ENCODE measurements around the gene FAM234A.
A peak's percentile ranks its signal among the peaks of the same experiment; 100 is the strongest.
"Not testable (repeated sequence)": the region's sequence is repeated elsewhere in the genome, so short reads cannot be mapped to it uniquely, and the experiment has no call there.

The FAM234A gene

DNA sequence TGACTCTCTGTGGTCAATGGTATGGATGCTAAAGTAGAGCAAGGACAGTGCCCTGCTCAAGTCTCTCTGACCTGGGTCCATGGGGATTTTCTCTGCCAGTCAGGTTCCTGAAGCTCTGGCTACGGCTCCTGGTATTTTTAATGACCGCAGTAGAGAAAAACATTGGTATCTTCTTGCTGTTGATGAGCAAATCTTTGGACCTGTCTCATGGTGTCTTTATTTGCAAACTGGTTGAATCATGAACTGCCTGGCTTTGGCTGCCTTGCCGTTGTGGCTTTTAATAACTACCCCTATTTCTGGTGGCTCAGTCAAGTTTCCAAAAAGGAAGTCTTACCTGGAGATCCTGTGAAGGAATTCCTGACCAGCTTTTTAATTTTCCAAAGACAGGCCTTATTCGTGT lies 8.7 kb downstream of the FAM234A start:
- DNase-seq (ENCODE audit: low spot score in 2 of 2) (no peak), ATAC-seq (replicated peaks; ENCODE audit: extremely low read depth, poor library complexity, severe bottlenecking) (no peak)
- Mint-ChIP-seq H3K27me3 (no peaks in the 10 kb centered on the region), H3K36me3 (ENCODE audit: insufficient read depth) (peaks cover 4% of the 10 kb centered on the region), H3K4me1 (peaks cover 5% of the 10 kb centered on the region), H3K9me3 (no peaks in the 10 kb centered on the region), H3K4me3 (no peak overlapping the region), H3K27ac (ENCODE audit: low read depth) (no peak overlapping the region)

DNA sequence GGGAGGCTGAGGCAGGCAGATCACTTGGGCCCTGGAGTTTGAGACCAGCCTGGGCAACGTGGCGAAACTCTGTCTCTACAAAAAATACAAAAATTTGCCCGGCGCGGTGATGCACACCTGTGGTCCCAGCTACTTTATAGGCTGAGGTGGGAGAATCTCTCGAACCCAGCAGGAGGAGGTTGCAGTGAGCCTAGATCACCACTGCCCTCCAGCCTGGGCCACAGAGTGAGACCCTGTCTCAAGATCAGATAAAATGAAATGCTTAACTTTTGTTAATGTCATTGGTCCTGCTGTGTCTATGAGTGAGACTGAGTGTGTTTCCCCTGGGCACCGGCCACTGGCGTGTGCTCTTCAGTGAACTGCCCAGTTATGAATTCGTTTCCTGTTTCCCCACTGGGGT lies 10.5 kb downstream of the FAM234A start:
- no peaks in the 10 kb centered on the region for H3K9me3 Mint-ChIP-seq
- H3K27me3 Mint-ChIP-seq: no peaks in the 10 kb centered on the region
- H3K4me3 Mint-ChIP-seq: no peak overlapping the region
- ATAC-seq (replicated peaks; ENCODE audit: extremely low read depth, poor library complexity, severe bottlenecking) (no peak), DNase-seq (ENCODE audit: low spot score in 2 of 2) (no peak)
- peaks cover 5% of the 10 kb centered on the region for H3K36me3 Mint-ChIP-seq (ENCODE audit: insufficient read depth)
- H3K27ac Mint-ChIP-seq (ENCODE audit: low read depth): no peak overlapping the region
- H3K4me1 Mint-ChIP-seq: no peaks in the 10 kb centered on the region

DNA sequence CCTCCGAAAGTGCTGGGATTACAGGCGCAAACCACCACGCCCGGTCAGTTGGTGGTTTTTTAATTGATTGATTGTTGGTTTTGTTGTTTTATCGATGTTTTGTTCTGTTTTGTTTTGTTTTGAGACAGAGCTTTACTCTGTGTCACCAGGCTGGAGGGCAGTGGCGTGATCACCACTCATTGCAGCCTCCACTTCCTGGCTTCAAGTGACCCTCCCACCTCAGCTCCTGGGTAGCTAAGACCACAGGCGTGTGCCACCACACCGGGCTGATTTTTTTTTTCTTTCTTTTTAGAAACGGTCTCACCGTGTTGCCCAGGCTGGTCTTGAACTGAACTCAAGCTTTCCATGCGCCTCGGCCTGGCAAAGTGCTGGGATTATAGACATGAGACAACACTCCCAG lies 12.4 kb downstream of the FAM234A start:
- peaks cover 5% of the 10 kb centered on the region for H3K36me3 Mint-ChIP-seq (ENCODE audit: insufficient read depth)

DNA sequence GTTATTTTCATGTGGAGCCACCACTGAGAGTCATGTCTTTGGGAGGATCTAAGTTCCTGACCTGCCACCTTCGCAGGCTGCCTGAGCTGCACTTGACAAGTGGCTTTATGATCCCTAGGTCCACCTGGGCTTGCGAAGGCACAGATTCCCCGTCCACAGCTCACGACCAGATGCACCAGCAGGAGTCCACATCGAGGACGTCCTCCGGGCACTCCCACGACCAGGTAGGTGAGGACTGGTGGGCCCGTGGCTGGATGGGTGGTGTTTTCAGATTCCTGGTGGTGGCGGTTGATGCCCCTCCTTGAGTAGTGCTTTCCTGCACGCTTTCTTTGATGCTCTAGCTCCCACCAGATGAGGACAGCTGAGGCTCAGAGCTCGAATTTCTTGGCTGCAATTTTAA lies 14.8 kb downstream of the FAM234A start:
- Mint-ChIP-seq H3K27me3 (no peaks in the 10 kb centered on the region), H3K36me3 (ENCODE audit: insufficient read depth) (peaks cover 4% of the 10 kb centered on the region), H3K9me3 (no peaks in the 10 kb centered on the region), H3K4me3 (no peak overlapping the region), H3K4me1 (peaks cover 9% of the 10 kb centered on the region), H3K27ac (ENCODE audit: low read depth) (no peak overlapping the region)
- ATAC-seq (replicated peaks; ENCODE audit: extremely low read depth, poor library complexity, severe bottlenecking) (no peak), DNase-seq (ENCODE audit: low spot score in 2 of 2) (no peak)

More for the DNA sequence above, 12.4 kb downstream of the FAM234A start:
- ATAC-seq (replicated peaks; ENCODE audit: extremely low read depth, poor library complexity, severe bottlenecking) (no peak), DNase-seq (ENCODE audit: low spot score in 2 of 2) (no peak)
- no peaks in the 10 kb centered on the region for H3K9me3 Mint-ChIP-seq
- H3K4me1 Mint-ChIP-seq: no peaks in the 10 kb centered on the region
- H3K4me3 Mint-ChIP-seq: no peak overlapping the region
- no peak overlapping the region for H3K27ac Mint-ChIP-seq (ENCODE audit: low read depth)
- H3K27me3 Mint-ChIP-seq: no peaks in the 10 kb centered on the region

DNA sequence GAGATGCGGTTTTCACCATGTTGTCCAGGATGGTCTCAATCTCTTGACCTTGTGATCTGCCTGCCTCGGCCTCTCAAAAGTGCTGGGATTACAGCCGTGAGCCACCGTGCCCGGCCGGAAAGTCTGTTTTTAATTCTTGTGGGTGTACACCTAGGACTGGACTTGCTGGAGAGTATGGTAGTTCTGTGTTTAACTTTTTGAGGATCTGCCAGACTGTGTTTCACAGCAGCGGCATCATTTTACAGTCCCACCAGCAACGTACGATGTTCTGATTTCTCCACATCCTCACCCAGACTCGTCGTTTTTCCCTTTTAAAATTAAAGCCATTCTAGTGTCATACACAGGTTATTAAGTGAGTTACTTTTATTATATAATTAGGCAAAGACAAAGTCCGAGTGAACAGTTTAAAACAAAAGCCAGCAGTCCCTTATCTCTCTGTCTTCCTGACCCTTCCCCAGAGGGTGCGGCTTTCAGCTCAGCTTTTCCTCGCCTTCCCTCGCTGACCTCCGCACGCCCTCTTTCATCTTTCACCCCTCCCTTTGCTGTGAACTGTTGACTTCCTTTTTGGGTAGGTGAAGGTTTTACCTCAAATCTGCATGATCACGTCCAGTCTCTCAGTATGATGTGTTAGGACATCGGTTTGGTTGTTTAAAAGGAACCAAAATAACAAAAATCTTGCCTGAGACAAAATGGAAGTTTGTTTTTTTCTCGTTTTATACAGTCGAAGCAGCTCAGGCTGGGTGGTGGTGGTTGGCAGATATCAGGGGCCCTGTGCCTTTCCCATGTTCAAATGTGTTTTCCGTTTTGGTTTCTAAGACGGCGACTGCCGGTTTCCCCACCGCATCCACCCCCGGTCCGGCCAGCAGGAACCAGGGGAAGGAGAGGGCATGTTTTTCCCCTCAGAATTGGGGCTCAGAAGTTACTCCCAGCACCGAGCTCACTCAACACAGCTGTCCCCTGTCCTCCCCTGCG lies 18.0 kb downstream of the FAM234A start:
- peaks cover 12% of the 10 kb centered on the region for H3K36me3 Mint-ChIP-seq (ENCODE audit: insufficient read depth)
- peak overlapping the region; percentile 77 for H3K4me3 Mint-ChIP-seq
- H3K27ac Mint-ChIP-seq (ENCODE audit: low read depth): peak overlapping the region; percentile 86
- no peaks in the 10 kb centered on the region for H3K9me3 Mint-ChIP-seq
- DNase-seq (ENCODE audit: low spot score in 2 of 2) (no peak), ATAC-seq (replicated peaks; ENCODE audit: extremely low read depth, poor library complexity, severe bottlenecking) (peak; percentile 72)
- peaks cover 15% of the 10 kb centered on the region for H3K4me1 Mint-ChIP-seq
- H3K27me3 Mint-ChIP-seq: no peaks in the 10 kb centered on the region

DNA sequence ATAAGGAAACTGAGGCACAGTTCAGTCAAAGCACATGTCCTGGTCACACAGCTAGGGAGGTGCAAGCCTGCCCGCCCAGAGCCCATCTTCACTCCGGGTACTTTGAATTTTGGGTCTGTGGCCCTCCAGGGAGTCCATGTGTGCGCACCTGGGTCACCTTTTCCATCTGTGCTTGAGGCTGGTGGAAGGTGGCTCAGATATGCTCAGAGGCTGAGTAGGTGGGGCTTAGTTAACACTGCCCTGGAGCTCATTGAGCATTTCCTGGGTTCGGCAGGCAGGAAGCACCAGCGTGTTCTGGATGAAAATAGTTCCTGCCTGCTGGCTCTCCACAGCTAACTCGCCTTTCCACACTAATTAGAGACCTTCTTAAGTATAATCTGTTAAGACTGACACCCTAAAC lies 19.2 kb downstream of the FAM234A start:
- Mint-ChIP-seq H3K27ac (ENCODE audit: low read depth) (no peak overlapping the region), H3K4me1 (peaks cover 15% of the 10 kb centered on the region), H3K9me3 (no peaks in the 10 kb centered on the region), H3K27me3 (no peaks in the 10 kb centered on the region), H3K36me3 (ENCODE audit: insufficient read depth) (peaks cover 12% of the 10 kb centered on the region), H3K4me3 (peak overlapping the region; percentile 77)
- ATAC-seq (replicated peaks; ENCODE audit: extremely low read depth, poor library complexity, severe bottlenecking) (no peak), DNase-seq (ENCODE audit: low spot score in 2 of 2) (no peak)

DNA sequence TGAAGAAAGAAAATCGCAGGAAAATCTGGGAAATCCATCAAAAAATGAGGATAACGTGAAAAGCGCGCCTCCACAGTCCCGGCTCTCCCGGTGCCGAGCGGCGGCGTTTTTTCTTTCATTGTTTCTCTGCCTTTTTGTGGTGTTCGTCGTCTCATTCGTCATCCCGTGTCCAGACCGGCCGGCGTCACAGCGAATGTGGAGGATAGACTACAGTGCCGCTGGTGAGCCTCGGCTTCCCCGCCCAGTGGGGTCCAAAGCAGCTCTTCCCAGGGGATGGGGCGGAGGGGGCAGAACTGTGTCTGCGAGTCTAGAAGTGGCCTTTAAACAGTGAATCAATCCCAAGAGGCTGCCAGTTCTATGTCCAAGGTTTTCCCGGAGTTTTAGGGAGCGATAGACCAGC lies 19.8 kb downstream of the FAM234A start:
- Mint-ChIP-seq H3K36me3 (ENCODE audit: insufficient read depth) (peaks cover 14% of the 10 kb centered on the region), H3K4me3 (no peak overlapping the region), H3K9me3 (no peaks in the 10 kb centered on the region), H3K27ac (ENCODE audit: low read depth) (no peak overlapping the region), H3K4me1 (peaks cover 15% of the 10 kb centered on the region), H3K27me3 (no peaks in the 10 kb centered on the region)
- ATAC-seq (replicated peaks; ENCODE audit: extremely low read depth, poor library complexity, severe bottlenecking) (no peak), DNase-seq (ENCODE audit: low spot score in 2 of 2) (no peak)

DNA sequence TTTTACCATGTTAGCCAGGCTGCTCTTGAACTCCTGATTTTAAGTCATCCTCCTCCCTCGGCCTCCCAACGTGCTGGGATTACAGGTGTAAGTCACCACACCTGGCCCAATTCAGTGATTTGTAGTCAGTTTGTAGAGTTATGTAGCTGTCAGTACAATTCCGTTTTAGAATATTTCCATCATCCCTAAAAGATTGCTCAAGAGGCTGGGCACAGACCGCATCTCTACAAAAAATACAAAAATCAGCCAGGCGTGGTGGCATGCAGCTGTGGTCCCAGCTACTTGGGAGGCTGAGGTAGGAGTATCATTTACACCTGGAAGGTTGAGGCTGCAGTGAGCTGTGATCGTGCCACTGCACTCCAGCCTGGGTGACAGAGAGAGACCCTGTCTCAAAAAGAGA lies 20.6 kb downstream of the FAM234A start:
- Mint-ChIP-seq H3K9me3 (no peaks in the 10 kb centered on the region), H3K27me3 (no peaks in the 10 kb centered on the region), H3K4me3 (no peak overlapping the region), H3K27ac (ENCODE audit: low read depth) (no peak overlapping the region), H3K36me3 (ENCODE audit: insufficient read depth) (peaks cover 14% of the 10 kb centered on the region), H3K4me1 (peaks cover 15% of the 10 kb centered on the region)
- DNase-seq (ENCODE audit: low spot score in 2 of 2) (no peak), ATAC-seq (replicated peaks; ENCODE audit: extremely low read depth, poor library complexity, severe bottlenecking) (no peak)

DNA sequence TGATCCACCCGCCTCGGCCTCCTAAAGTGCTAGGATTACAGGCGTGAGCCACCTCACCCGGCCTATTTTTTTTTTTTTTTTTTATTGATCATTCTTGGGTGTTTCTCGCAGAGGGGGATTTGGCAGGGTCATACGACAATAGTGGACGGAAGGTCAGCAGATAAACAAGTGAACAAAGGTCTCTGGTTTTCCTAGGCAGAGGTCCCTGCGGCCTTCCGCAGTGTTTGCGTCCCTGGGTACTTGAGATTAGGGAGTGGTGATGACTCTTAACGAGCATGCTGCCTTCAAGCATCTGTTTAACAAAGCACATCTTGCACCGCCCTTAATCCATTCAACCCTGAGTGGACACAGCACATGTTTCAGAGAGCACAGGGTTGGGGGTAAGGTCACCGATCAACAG lies 23.5 kb downstream of the FAM234A start:
- H3K27ac Mint-ChIP-seq (ENCODE audit: low read depth); H3K9me3 Mint-ChIP-seq; H3K4me1 Mint-ChIP-seq; ATAC-seq (replicated peaks; ENCODE audit: extremely low read depth, poor library complexity, severe bottlenecking); H3K27me3 Mint-ChIP-seq; DNase-seq (ENCODE audit: low spot score in 2 of 2); H3K4me3 Mint-ChIP-seq: not testable (repeated sequence)
- peaks cover 14% of the 10 kb centered on the region for H3K36me3 Mint-ChIP-seq (ENCODE audit: insufficient read depth)

DNA sequence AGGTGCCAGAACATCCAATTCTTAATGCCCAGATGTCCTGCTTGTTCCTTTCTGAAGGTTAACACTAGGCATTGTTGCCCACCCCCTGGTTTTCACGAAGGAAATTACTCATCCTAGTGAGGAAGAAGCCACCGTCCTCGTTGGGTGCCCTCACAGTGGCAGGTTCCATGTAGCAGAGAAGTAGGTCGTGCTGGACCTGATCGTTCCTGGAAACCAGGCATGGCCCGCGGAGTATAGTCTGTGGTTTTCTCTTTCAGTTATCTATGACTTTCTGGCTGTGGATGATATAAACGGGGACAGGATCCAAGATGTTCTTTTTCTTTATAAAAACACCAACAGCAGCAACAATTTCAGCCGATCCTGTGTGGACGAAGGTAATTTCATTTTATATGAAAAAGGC lies 24.6 kb downstream of the FAM234A start:
- DNase-seq (ENCODE audit: low spot score in 2 of 2) (no peak), ATAC-seq (replicated peaks; ENCODE audit: extremely low read depth, poor library complexity, severe bottlenecking) (no peak)
- no peak overlapping the region for H3K27ac Mint-ChIP-seq (ENCODE audit: low read depth)
- H3K36me3 Mint-ChIP-seq (ENCODE audit: insufficient read depth): peaks cover 16% of the 10 kb centered on the region
- peaks cover 6% of the 10 kb centered on the region for H3K4me1 Mint-ChIP-seq
- no peak overlapping the region for H3K4me3 Mint-ChIP-seq
- no peaks in the 10 kb centered on the region for H3K9me3 Mint-ChIP-seq
- H3K27me3 Mint-ChIP-seq: no peaks in the 10 kb centered on the region

DNA sequence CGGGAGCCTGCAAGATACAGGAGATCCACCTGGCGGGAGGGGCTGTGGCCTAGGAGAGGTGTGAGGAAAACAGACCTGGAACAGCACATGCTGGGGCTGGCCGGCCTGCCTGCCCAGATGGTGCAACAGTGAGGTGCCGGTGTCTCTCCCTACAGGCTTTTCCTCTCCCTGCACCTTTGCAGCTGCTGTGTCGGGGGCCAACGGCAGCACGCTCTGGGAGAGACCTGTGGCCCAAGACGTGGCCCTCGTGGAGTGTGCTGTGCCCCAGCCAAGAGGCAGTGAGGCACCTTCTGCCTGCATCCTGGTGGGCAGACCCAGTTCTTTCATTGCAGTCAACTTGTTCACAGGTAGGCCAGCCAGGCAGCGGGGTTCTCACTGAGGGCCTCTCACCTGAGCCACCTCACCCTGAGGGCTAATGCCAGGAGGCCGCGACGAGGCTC lies 25.2 kb downstream of the FAM234A start:
- DNase-seq (ENCODE audit: low spot score in 2 of 2) (no peak), ATAC-seq (replicated peaks; ENCODE audit: extremely low read depth, poor library complexity, severe bottlenecking) (no peak)
- Mint-ChIP-seq H3K27ac (ENCODE audit: low read depth) (no peak overlapping the region), H3K9me3 (no peaks in the 10 kb centered on the region), H3K4me1 (peaks cover 6% of the 10 kb centered on the region), H3K4me3 (no peak overlapping the region), H3K27me3 (no peaks in the 10 kb centered on the region), H3K36me3 (ENCODE audit: insufficient read depth) (peaks cover 16% of the 10 kb centered on the region)

DNA sequence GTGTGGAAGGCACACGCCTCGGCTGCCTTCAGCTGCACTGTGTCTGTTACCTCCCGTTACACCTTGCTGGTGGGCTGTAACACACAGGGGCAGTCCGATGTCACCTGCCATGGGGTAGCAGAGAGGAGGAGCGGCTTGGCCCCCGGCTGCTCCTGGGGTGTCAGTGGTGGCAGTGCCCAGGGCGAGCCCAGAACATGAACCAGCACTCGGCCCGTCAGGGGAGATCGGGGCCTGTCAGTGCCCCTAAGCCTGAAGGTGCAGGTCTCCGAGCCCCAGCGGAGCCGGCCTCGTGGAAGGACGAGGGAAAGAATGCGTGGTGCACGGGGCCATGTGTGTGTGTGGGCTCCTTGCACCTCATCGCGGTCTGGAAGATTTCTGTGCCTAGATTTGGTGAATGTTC lies 25.7 kb downstream of the FAM234A start:
- Mint-ChIP-seq H3K4me1 (peaks cover 6% of the 10 kb centered on the region), H3K9me3 (no peaks in the 10 kb centered on the region), H3K27ac (ENCODE audit: low read depth) (no peak overlapping the region), H3K36me3 (ENCODE audit: insufficient read depth) (peaks cover 14% of the 10 kb centered on the region), H3K27me3 (no peaks in the 10 kb centered on the region), H3K4me3 (no peak overlapping the region)
- DNase-seq (ENCODE audit: low spot score in 2 of 2): no peak
- no peak for ATAC-seq (replicated peaks; ENCODE audit: extremely low read depth, poor library complexity, severe bottlenecking)

DNA sequence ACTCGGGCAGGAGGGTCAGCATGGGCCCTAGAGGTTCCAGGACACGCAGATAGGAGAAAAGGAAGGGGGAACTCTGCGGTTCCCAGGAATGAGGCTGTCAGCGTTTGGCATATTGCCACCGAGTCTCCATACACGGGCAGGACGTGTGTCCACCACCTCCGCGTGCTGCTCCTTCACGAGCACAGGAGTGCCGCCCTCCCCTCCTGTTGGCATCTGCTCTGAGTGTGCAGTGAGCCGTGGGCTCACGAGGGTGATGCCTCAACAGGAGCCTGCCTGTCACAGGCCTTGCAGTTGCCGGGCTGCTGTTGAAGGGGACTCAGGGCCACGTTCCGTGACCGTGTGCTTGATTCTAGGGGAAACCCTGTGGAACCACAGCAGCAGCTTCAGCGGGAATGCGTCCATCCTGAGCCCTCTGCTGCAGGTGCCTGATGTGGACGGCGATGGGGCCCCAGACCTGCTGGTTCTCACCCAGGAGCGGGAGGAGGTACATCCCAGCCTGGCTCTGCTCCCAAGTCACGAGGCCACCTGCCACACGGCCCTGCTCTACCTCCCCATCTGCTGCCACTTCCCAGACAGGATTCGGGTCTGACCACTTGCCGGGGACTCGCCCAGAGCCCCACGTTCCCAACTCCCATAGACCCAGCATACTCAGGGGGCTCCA lies 26.5 kb downstream of the FAM234A start:
- Mint-ChIP-seq H3K36me3 (ENCODE audit: insufficient read depth) (peaks cover 8% of the 10 kb centered on the region), H3K4me3 (no peak overlapping the region), H3K4me1 (peaks cover under 1% of the 10 kb centered on the region), H3K27me3 (no peaks in the 10 kb centered on the region), H3K27ac (ENCODE audit: low read depth) (no peak overlapping the region), H3K9me3 (no peaks in the 10 kb centered on the region)
- no peak for ATAC-seq (replicated peaks; ENCODE audit: extremely low read depth, poor library complexity, severe bottlenecking)
- DNase-seq (ENCODE audit: low spot score in 2 of 2): no peak

All from central memory CD8-positive, alpha-beta T cell (primary cell).